Endothelial cell of umbilical vein (primary cell): ENCODE results near the gene C20orf141. TPM values are rescaled to one million over a fixed set of nuclear protein-coding genes. Genes with fewer than 3 reads are reported as not detected.

Experiments
- BruUV-seq: library from RNA; stranded (reverse); fragments of 400-500 nt; replicated peaks from 2 replicates; lab custom pipeline; 2021; lab: Mats Ljungman, UMichigan
- CTCF ChIA-PET: fragments of 300-600, 350-600 bp; sonication (Branson Sonifier 250); formaldehyde crosslinking; loops from one replicate; lab custom pipeline; 2021; ENCODE audit warnings: antibody characterized with exemption, inconsistent platforms; lab: Charles Lee
- POLR2A ChIA-PET: fragments of 300-600, 350-600 bp; sonication (Branson Sonifier 250); formaldehyde crosslinking; loops from one replicate; lab custom pipeline; 2021; ENCODE audit warnings: antibody characterized with exemption, inconsistent platforms; lab: Charles Lee
- DNase-seq: peaks from one replicate; pipeline ENCODE4 v3.0.0-alpha.2; 2011; ENCODE audit warnings: low read depth, low spot score
- FAIRE-seq: peaks from 2 replicates; lab custom pipeline; 2011; peaks lifted over from hg19 to GRCh38; lab: Jason Lieb, UNC
- H2AFZ ChIP-seq: 2 replicates; pipeline ENCODE4 v1.6.0; 2012; ENCODE audit warnings: low read depth, low read length, control low read depth, inconsistent platforms
- H3K27ac ChIP-seq: 2 replicates; pipeline ENCODE4 v1.5.1; 2011; ENCODE audit warnings: low read depth, mild to moderate bottlenecking, control low read depth, low read length, moderate library complexity; ENCODE audit not compliant: insufficient read depth
- H3K27me3 ChIP-seq, 2 experiments: 2 replicates each; pipeline versions ENCODE4 v1.6.0 to v1.6.1; 2011; ENCODE audit warnings: low read length in 2 of 2, mixed read lengths in 1 of 2; ENCODE audit not compliant: control insufficient read depth in 2 of 2, insufficient read depth in 2 of 2
- H3K36me3 ChIP-seq, 2 experiments: 2 replicates in 1 of 2; 3 replicates in 1 of 2; pipeline ENCODE4 v1.5.1; 2011; ENCODE audit warnings: low read length in 2 of 2, mild to moderate bottlenecking in 1 of 2, moderate library complexity in 1 of 2; ENCODE audit not compliant: control insufficient read depth in 2 of 2, insufficient read depth in 2 of 2; ENCODE audit errors: extremely low read depth in 1 of 2
- H3K4me1 ChIP-seq: 3 replicates; pipeline ENCODE4 v1.5.1; 2011; ENCODE audit warnings: mild to moderate bottlenecking, low read length; ENCODE audit not compliant: control insufficient read depth, insufficient read depth; ENCODE audit errors: extremely low read depth
- H3K4me2 ChIP-seq: 2 replicates; pipeline ENCODE4 v1.6.1; 2011; ENCODE audit warnings: low read length, control low read depth, mixed read lengths; ENCODE audit not compliant: insufficient read depth
- H3K4me3 ChIP-seq, 3 experiments: fragments of 200-600 bp in 1 of 3; sonication (generic), shearing (Covaris generic) in 1 of 3; replicated peaks in 1 of 3; 2 replicates each; pipeline ENCODE4 v1.5.1; 2011 to 2016; ENCODE audit warnings: control low read depth in 3 of 3, low read length in 3 of 3, mild to moderate bottlenecking in 2 of 3, inconsistent platforms in 1 of 3, low read depth in 1 of 3, moderate library complexity in 1 of 3; ENCODE audit not compliant: insufficient read depth in 1 of 3
- H3K79me2 ChIP-seq: 2 replicates; pipeline ENCODE4 v1.6.0; 2012; ENCODE audit warnings: low read length, inconsistent platforms; ENCODE audit not compliant: control insufficient read depth, insufficient read depth
- H3K9ac ChIP-seq: replicated peaks from 2 replicates; pipeline ENCODE3; 2011; ENCODE audit warnings: low read length, control low read depth; ENCODE audit not compliant: insufficient read depth; ENCODE audit errors: extremely low read depth
- H3K9me1 ChIP-seq: replicated peaks from 3 replicates; pipeline ENCODE4 v1.6.0; 2011; ENCODE audit warnings: mild to moderate bottlenecking, low read length; ENCODE audit not compliant: control insufficient read depth, insufficient read depth; ENCODE audit errors: extremely low read depth
- H3K9me3 ChIP-seq: replicated peaks from 2 replicates; pipeline ENCODE4 v1.5.1; 2012; ENCODE audit warnings: low read length, inconsistent platforms; ENCODE audit not compliant: control insufficient read depth, insufficient read depth
- H4K20me1 ChIP-seq: replicated peaks from 2 replicates; pipeline ENCODE3; 2011; ENCODE audit warnings: mild to moderate bottlenecking, low read length; ENCODE audit not compliant: control insufficient read depth, insufficient read depth; ENCODE audit errors: extremely low read depth
- EZH2 ChIP-seq: IDR thresholded peaks from 2 replicates; pipeline ENCODE4 v1.6.1; 2012; ENCODE audit warnings: borderline replicate concordance, low read depth, mild to moderate bottlenecking, moderate library complexity, low read length, inconsistent platforms; ENCODE audit not compliant: severe bottlenecking
- FOS ChIP-seq: IDR thresholded peaks from 2 replicates; pipeline ENCODE4 v1.6.1; 2011; ENCODE audit warnings: mild to moderate bottlenecking, low read length, moderate library complexity, borderline replicate concordance; ENCODE audit not compliant: insufficient read depth
- GATA2 ChIP-seq: IDR thresholded peaks from 2 replicates; pipeline ENCODE4 v1.7.0; 2011; ENCODE audit warnings: low read depth, mild to moderate bottlenecking, moderate library complexity, mixed read lengths, low read length; ENCODE audit not compliant: insufficient read length, insufficient read depth
- JUN ChIP-seq: IDR thresholded peaks from 2 replicates; pipeline ENCODE4 v1.6.1; 2011; ENCODE audit warnings: borderline replicate concordance, low read depth; ENCODE audit not compliant: insufficient read length, insufficient read depth
- MAX ChIP-seq: IDR thresholded peaks from 2 replicates; pipeline ENCODE4 v1.6.1; 2011; ENCODE audit not compliant: insufficient read depth, insufficient read length
- MYC ChIP-seq: IDR thresholded peaks from one replicate; pipeline ENCODE4 v1.6.1; 2011; ENCODE audit warnings: mild to moderate bottlenecking, low read depth, low read length
- POLR2A ChIP-seq: IDR thresholded peaks from 2 replicates; pipeline ENCODE4 v1.6.1; 2012; ENCODE audit warnings: low read depth, mild to moderate bottlenecking, control low read depth, low read length
- POLR2AphosphoS5 ChIP-seq: IDR thresholded peaks from 2 replicates; pipeline ENCODE4 v1.6.1; 2012; ENCODE audit warnings: low read depth, mild to moderate bottlenecking, control low read depth, low read length, moderate library complexity; ENCODE audit not compliant: insufficient read depth
- dilution Hi-C: fragments of 300-500 bp; cut with MboI; formaldehyde crosslinking; loops from one replicate; pipeline ENCODE4 v1.15.0; 2019; ENCODE audit warnings: low sequenced_read_pairs; ENCODE audit not compliant: extremely low pct_ligation_motif_present
- intact Hi-C: fragments of 100-400 bp; cut with micrococcal nuclease; formaldehyde crosslinking; loops from one replicate; pipeline ENCODE4 v1.10.0; 2022
- polyA plus RNA-seq, 4 experiments: library from polyadenylated mRNA; depleted of rRNA in 3 of 4; stranded (reverse) in 3 of 4; unstranded in 1 of 4; fragments of >200 nt; gene quantifications; 2 replicates each; pipeline versions ENCODE4 v1.2.1 to v1.2.3, GENCODE V29; 2011 to 2012; ENCODE audit warnings: missing spikeins in 1 of 4
- total RNA-seq: library from RNA; stranded (reverse); gene quantifications from 2 replicates; pipeline ENCODE4 v1.2.3, GENCODE V29; 2021
- TF ChIP-seq, protein P1 (sequence below), 2 donors: IDR thresholded peaks; 1 replicate in 1 of 2; 2 replicates in 1 of 2; pipeline ENCODE4 v1.5.1; 2011; ENCODE audit warnings: low read length in 2 of 2, mild to moderate bottlenecking in 2 of 2, moderate library complexity in 2 of 2, control low read depth in 1 of 2, inconsistent platforms in 1 of 2, low read depth in 1 of 2; ENCODE audit not compliant: insufficient read depth in 1 of 2; ENCODE audit errors: extremely low read depth in 1 of 2

The C20orf141 gene
- total and polyA plus RNA-seq, 2 donors (not counting 3 experiments of a cell fraction or from before 2014, with no cell fraction given), result not detected

GRCh38 chr20:2858591-2858990 lies 43.8 kb downstream of the C20orf141 start:
- Histone ChIP-seq H3K36me3 (peaks cover 0 to 17% of the 10 kb centered on the region in 2 experiments), H3K9me1 (no peaks in the 10 kb centered on the region), H3K27ac (no peak overlapping the region), H3K9ac (no peak overlapping the region), H4K20me1 (no peaks in the 10 kb centered on the region), H3K4me3 (no peak overlapping the region), H3K9me3 (no peaks in the 10 kb centered on the region), H3K4me2 (no peak overlapping the region), H2AFZ (no peak overlapping the region), H3K4me1 (no peaks in the 10 kb centered on the region), H3K79me2 (no peaks in the 10 kb centered on the region), H3K27me3 (no peaks in the 10 kb centered on the region)
- POLR2A ChIA-PET, result no interaction called here
- CTCF ChIA-PET, result interaction anchor here (0.8 to 1.9 kb wide), 2 partner anchors 90 to 105 kb away, joined by 4 to 7 read pairs; no protein-coding TSS in a partner anchor
- DNase-seq (no peak), FAIRE-seq (no peak)
- intact Hi-C loops, result no loop called here
- no TSS peak for BruUV-seq
- dilution Hi-C loops, result no loop called here
- no peak for TF ChIP-seq MAX
- TF ChIP-seq POLR2A, result no peak
- TF ChIP-seq JUN, result no peak
- TF ChIP-seq FOS, result no peak
- no peak for TF ChIP-seq MYC
- no peak for TF ChIP-seq GATA2
- no peak for TF ChIP-seq EZH2
- TF ChIP-seq POLR2AphosphoS5, result no peak
- TF ChIP-seq, protein P1, sequence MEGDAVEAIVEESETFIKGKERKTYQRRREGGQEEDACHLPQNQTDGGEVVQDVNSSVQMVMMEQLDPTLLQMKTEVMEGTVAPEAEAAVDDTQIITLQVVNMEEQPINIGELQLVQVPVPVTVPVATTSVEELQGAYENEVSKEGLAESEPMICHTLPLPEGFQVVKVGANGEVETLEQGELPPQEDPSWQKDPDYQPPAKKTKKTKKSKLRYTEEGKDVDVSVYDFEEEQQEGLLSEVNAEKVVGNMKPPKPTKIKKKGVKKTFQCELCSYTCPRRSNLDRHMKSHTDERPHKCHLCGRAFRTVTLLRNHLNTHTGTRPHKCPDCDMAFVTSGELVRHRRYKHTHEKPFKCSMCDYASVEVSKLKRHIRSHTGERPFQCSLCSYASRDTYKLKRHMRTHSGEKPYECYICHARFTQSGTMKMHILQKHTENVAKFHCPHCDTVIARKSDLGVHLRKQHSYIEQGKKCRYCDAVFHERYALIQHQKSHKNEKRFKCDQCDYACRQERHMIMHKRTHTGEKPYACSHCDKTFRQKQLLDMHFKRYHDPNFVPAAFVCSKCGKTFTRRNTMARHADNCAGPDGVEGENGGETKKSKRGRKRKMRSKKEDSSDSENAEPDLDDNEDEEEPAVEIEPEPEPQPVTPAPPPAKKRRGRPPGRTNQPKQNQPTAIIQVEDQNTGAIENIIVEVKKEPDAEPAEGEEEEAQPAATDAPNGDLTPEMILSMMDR (IDR thresholded peaks at IDR 0.05; ENCODE audit: extremely low read depth in 1 of 2, insufficient read depth in 1 of 2, low read depth in 1 of 2, low read length in 2 of 2), result no peak
